ENCODE measurements around the gene CHSY1. TPM values are rescaled to one million over a fixed set of nuclear protein-coding genes. Genes with fewer than 3 reads are reported as not detected.
A peak's percentile ranks its signal among the peaks of the same experiment; 100 is the strongest.

Gene CHSY1
- total and polyA plus RNA-seq, 2 of the 4 experiments (the other 2 are of a cell fraction) = 40.9 to 53.2 TPM

DNA sequence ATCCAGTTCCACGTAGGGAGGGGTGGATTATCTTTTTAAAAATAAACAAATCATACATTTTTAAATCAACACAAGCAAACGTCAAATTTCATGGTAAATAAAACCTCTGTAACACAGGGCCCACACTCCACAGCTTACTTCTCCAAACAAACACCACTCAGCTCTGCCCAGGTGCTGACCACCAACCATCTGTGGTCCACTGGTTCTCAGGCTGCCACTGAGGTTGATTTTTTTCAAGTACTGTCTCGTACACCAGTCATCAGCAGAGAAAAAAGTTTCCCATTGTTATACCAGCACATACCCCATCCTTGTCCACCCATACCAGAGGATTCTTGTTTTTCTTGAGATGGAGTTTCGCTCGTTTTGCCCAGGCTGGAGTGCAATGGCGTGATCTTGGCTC lies 32.4 kb downstream of the CHSY1 start:
- H4K20me1 ChIP-seq (ENCODE audit: insufficient read depth, low read length) = peaks cover 93% of the 10 kb centered on the region
- dilution Hi-C loops (cut with HindIII; ENCODE audit: low sequenced_read_pairs, unreplicated experiment) = no loop called here

More for the DNA sequence above, 32.4 kb downstream of the CHSY1 start:
- no CpG with 5 or more reads among the region's 6 CpGs for WGBS, 2 experiments (ENCODE audit: extremely low coverage in 2 of 2, insufficient read length in 1 of 2)
- no peak overlapping the region for H2AFZ ChIP-seq (replicated peaks; ENCODE audit: low read length, poor library complexity)
- no peak overlapping the region for H3K4ac ChIP-seq (ENCODE audit: low read depth, low read length)
- H3K9me3 ChIP-seq (ENCODE audit: control insufficient read depth, insufficient read depth, low read length) = no peaks in the 10 kb centered on the region
- H2BK15ac ChIP-seq (ENCODE audit: low read depth, low read length) = no peak overlapping the region
- no peak overlapping the region for H3K18ac ChIP-seq (ENCODE audit: low read depth, low read length)
- no TSS peak for BruUV-seq (replicated peaks)
- H3K79me1 ChIP-seq (ENCODE audit: low read depth in 1 of 2, low read length in 2 of 2) = peaks cover 5 to 71% of the 10 kb centered on the region in 2 experiments; a peak in 3 of 4 replicates
- no peak overlapping the region for H3K4me3 ChIP-seq (ENCODE audit: insufficient read depth, low read depth, low read length)
- no peak overlapping the region for H2AK5ac ChIP-seq (ENCODE audit: low read depth, low read length)
- no peak overlapping the region for H3K23ac ChIP-seq (ENCODE audit: low read depth, low read length)
- H3K27me3 ChIP-seq (ENCODE audit: control insufficient read depth, insufficient read depth, low read length) = no peaks in the 10 kb centered on the region
- H2AK9ac ChIP-seq (replicated peaks; ENCODE audit: low read depth, low read length, poor library complexity) = no peak overlapping the region
- peaks cover 37% of the 10 kb centered on the region for H3K9me1 ChIP-seq (ENCODE audit: insufficient read depth, low read length)
- POLR2A ChIA-PET (ENCODE audit: unreplicated experiment) = no interaction called here
- ATAC-seq (ENCODE audit: low read depth) (no peak), DNase-seq (peak; percentile 55)
- H4K8ac ChIP-seq (ENCODE audit: low read depth in 2 of 2, low read length in 2 of 2) = no peak overlapping the region
- no peak overlapping the region for H2BK5ac ChIP-seq (ENCODE audit: low read depth, low read length, poor library complexity, severe bottlenecking)
- no peak overlapping the region for H3K4me2 ChIP-seq (ENCODE audit: low read depth, low read length)
- no peak overlapping the region for H3K14ac ChIP-seq (replicated peaks; ENCODE audit: low read depth, low read length)
- in situ Hi-C loops (cut with MboI; ENCODE audit: low sequenced_read_pairs) (no loop called here), intact Hi-C loops (cut with micrococcal nuclease) (no loop called here)
- H2BK20ac ChIP-seq (ENCODE audit: low read depth, low read length) = no peak overlapping the region
- H3K36me3 ChIP-seq (ENCODE audit: control insufficient read depth, insufficient read depth, low read length) = peaks cover 14% of the 10 kb centered on the region
- no peak overlapping the region for H3K27ac ChIP-seq (ENCODE audit: insufficient read depth, low read length)
- H4K91ac ChIP-seq (ENCODE audit: insufficient read depth, low read depth, low read length) = no peak overlapping the region
- CTCF ChIA-PET = no interaction called here
- peaks cover 26% of the 10 kb centered on the region for H3K4me1 ChIP-seq (ENCODE audit: control insufficient read depth, insufficient read depth, low read length)
- no peak overlapping the region for H3K9ac ChIP-seq (ENCODE audit: low read depth, low read length)
- no peak overlapping the region for H2BK120ac ChIP-seq (ENCODE audit: low read depth, low read length)
- no peak overlapping the region for H4K5ac ChIP-seq (ENCODE audit: low read depth, low read length)
- H3K56ac ChIP-seq (ENCODE audit: extremely low read depth, insufficient read depth, low read length) = no peak overlapping the region
- TF ChIP-seq FOS (IDR thresholded peaks at IDR 0.05; ENCODE audit: low read depth, low read length) (no peak), RAD21 (IDR thresholded peaks at IDR 0.05; ENCODE audit: low read length) (no peak), CTCF (conservative IDR thresholded peaks at IDR 0.05; ENCODE audit: low read depth, low read length) (no peak)
